ENCODE data around the gene CNOT3. TPM values are rescaled to one million over a fixed set of nuclear protein-coding genes. Genes with fewer than 3 reads are reported as not detected.

CNOT3 gene
- total RNA-seq, 2 donors from 2014 or later, result 22.8 to 54.4 TPM

- TF ChIP-seq CTCF (IDR thresholded peaks at IDR 0.05) (no peak), POLR2A (IDR thresholded peaks at IDR 0.05) (no peak)
- no peak for DNase-seq (ENCODE audit: low spot score)
- H3K4me1 ChIP-seq (replicated peaks), result peaks cover 7% of the 10 kb centered on the region
- peaks cover 20 to 36% of the 10 kb centered on the region in 2 donors for H3K36me3 ChIP-seq
- H3K27me3 ChIP-seq (replicated peaks; ENCODE audit: insufficient read depth), result no peaks in the 10 kb centered on the region
- no peak overlapping the region for H3K27ac ChIP-seq
- intact Hi-C loops (cut with DNase I), result no loop called here
- no peaks in the 10 kb centered on the region for H3K9me3 ChIP-seq
- no peak overlapping the region for H3K4me3 ChIP-seq
- WGBS, result 81% methylated on average over 3 of the region's 3 CpGs
Measured at GRCh38 chr19:54141356-54141755, 3.8 kb downstream of the CNOT3 start.

DNA sequence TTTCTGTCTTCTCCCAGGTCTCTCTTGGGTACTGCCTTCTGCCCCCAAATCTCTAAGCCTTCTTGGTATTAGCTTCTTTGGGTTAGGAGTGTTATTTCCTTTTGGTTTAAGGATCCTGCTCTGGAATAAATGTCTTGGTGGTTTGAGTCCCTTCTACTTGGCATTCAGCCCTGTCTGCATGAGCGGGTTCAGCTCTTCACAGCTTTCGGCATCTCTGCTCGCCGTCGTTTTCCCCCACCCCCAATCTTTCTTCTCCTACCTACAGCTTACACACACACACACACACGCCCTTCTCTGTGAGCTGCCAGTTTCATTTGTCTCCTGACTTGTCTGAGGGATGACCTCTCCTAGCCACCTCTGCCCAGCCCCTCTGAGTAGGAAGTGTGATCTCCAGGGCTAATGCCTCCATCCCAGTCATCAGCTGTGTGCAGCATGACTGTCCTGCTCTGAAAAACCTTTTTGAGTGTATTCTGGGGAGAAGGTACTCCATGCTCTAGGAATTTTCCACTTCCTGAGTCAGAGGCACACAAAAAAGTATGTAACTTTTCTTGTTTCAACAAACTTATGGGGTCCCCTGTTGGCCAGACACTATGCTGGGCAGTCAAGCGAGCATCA, 4.7 kb downstream of the CNOT3 start:
- TF ChIP-seq POLR2AphosphoS5 (IDR thresholded peaks at IDR 0.05) (no peak), POLR2A (IDR thresholded peaks at IDR 0.05) (no peak), CTCF (IDR thresholded peaks at IDR 0.05) (no peak)
- Histone ChIP-seq H3K27ac (no peak overlapping the region), H3K9me3 (no peaks in the 10 kb centered on the region), H3K36me3 (peaks cover 26 to 45% of the 10 kb centered on the region in 2 donors), H3K27me3 (replicated peaks; ENCODE audit: insufficient read depth) (no peaks in the 10 kb centered on the region), H3K4me1 (replicated peaks) (peaks cover 7% of the 10 kb centered on the region), H3K4me3 (no peak overlapping the region)
- intact Hi-C loops (cut with DNase I), result no loop called here
- DNase-seq (ENCODE audit: low spot score), result no peak
- 84% methylated on average over 7 of the region's 7 CpGs for WGBS

DNA sequence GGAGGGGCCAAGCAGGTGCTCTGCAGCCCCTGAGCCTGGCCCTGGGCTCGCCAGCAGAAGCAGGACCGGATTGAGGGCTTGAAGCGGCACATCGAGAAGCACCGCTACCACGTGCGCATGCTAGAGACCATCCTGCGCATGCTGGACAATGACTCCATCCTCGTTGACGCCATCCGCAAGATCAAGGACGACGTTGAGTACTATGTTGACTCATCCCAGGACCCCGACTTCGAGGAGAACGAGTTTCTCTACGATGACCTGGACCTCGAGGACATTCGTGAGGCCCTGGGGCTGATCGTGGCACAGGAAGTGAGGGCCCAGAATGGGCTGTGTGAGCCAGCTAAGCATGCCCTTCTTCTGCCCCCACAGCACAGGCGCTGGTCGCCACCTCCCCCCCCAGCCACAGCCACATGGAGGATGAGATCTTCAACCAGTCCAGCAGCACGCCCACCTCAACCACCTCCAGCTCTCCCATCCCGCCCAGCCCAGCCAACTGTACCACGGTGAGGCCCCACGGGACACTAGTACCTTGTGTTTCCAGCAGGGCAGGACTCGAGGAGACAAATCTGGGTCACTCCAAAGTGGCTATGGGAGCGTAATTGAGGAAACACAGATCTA, 8.1 kb downstream of the CNOT3 start:
- Histone ChIP-seq H3K27me3 (replicated peaks; ENCODE audit: insufficient read depth) (no peaks in the 10 kb centered on the region), H3K4me1 (replicated peaks) (no peaks in the 10 kb centered on the region), H3K27ac (no peak overlapping the region), H3K9me3 (no peaks in the 10 kb centered on the region), H3K36me3 (peaks cover 30 to 66% of the 10 kb centered on the region in 2 donors), H3K4me3 (no peak overlapping the region)
- intact Hi-C loops (cut with DNase I), result no loop called here
- DNase-seq (ENCODE audit: low spot score), result no peak
- WGBS, result 91% methylated on average over 28 of the region's 28 CpGs
- TF ChIP-seq POLR2AphosphoS5 (IDR thresholded peaks at IDR 0.05) (no peak), POLR2A (IDR thresholded peaks at IDR 0.05) (no peak), CTCF (IDR thresholded peaks at IDR 0.05) (no peak)

DNA sequence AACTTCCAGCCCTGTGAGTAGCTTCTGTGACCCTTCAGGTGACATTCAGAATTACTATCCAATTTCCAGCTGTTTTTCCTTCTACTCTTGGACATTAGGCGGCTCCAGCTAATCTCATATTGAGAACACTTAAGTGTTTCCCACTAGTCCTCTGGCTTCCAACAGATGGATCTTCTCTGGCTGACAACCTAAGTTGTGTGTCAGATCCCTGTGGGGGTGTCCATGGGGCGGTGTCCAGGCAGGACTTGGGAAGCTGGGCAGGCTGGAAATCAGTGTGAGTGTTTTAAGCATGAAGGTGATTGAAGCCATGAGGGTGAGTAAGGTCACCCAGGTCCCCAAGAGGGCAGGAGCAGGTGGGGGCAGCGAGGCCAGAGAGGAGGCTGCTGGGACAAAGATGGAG, 10.1 kb downstream of the CNOT3 start:
- H3K4me1 ChIP-seq (replicated peaks), result no peaks in the 10 kb centered on the region
- 58% methylated on average over 3 of the region's 3 CpGs for WGBS
- no peak overlapping the region for H3K4me3 ChIP-seq
- H3K9me3 ChIP-seq, result no peaks in the 10 kb centered on the region
- intact Hi-C loops (cut with DNase I), result no loop called here
- no peak overlapping the region for H3K27ac ChIP-seq
- H3K27me3 ChIP-seq (replicated peaks; ENCODE audit: insufficient read depth), result no peaks in the 10 kb centered on the region
- peaks cover 39 to 75% of the 10 kb centered on the region in 2 donors for H3K36me3 ChIP-seq
- TF ChIP-seq POLR2AphosphoS5 (IDR thresholded peaks at IDR 0.05) (no peak), CTCF (IDR thresholded peaks at IDR 0.05) (no peak), POLR2A (IDR thresholded peaks at IDR 0.05) (no peak)
- no peak for DNase-seq (ENCODE audit: low spot score)

DNA sequence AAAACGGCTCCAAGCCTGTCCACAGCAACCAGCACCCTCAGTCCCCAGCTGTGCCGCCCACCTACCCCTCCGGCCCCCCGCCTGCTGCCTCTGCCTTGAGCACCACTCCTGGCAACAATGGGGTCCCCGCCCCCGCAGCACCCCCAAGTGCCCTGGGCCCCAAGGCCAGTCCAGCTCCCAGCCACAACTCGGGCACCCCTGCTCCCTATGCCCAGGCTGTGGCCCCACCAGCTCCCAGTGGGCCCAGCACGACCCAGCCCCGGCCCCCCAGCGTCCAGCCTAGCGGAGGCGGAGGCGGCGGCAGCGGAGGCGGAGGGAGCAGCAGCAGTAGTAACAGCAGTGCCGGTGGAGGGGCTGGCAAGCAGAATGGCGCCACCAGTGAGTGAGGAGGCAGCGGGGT, 10.6 kb downstream of the CNOT3 start:
- Histone ChIP-seq H3K4me1 (replicated peaks) (no peaks in the 10 kb centered on the region), H3K27ac (no peak overlapping the region), H3K36me3 (peaks cover 34 to 79% of the 10 kb centered on the region in 2 donors), H3K4me3 (no peak overlapping the region), H3K27me3 (replicated peaks; ENCODE audit: insufficient read depth) (no peaks in the 10 kb centered on the region), H3K9me3 (no peaks in the 10 kb centered on the region)
- DNase-seq (ENCODE audit: low spot score), result no peak
- no peak for TF ChIP-seq POLR2AphosphoS5 (IDR thresholded peaks at IDR 0.05)
- intact Hi-C loops (cut with DNase I), result no loop called here
- 81% methylated on average over 19 of the region's 19 CpGs for WGBS

Data from prostate gland (tissue), 2 donors.